ENCODE results near the gene PMEL. TPM values are rescaled to one million over a fixed set of nuclear protein-coding genes. Genes with fewer than 3 reads are reported as not detected.
A peak's percentile ranks its signal among the peaks of the same experiment; 100 is the strongest.

The PMEL gene
- total and polyA plus RNA-seq, 7 donors, result 0.71 to 1.8 (median 1.3) TPM; not detected in 2

DNA sequence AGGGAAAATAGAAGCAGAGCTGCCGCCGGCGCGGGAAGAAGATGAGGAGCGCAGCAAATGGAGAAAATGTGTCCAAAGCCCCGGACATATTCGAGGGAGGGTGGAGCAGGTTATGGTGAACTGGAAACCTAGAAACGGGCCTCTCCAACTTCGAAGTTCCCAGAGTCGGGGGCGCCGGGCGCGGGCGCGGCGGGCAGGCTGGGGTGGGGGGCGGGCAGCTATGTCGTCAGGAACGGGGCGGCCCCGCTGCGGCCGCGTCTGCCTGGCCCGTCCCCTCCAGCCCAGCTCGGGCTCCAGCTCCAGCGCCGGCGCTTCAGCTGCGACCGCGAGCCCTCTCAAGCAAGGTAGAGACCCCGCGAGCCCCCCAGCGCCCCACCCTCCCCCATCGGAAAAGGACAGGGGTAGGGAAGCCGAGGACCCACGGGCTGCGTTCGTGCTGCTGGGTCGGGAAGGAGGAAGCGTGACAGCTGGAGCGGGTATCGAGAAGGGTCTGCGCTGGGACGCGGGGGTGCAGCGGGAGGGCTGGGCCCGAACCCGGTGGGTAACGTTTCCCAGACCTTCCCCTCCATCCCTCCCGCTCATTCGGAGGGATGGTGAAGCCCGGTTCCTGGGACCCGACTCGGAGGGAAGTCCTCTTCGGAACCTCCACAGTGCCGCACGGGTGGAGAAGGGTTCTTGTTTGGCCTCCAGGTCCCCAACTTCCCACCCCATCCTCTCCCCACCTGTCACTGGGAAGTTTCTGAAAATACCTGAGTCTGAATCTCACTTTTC is 33.9 kb downstream of the PMEL start:
- DNase-seq, result peak; percentile 81
- H3K36me3 ChIP-seq, result no peaks in the 10 kb centered on the region
- H3K4me1 ChIP-seq, result peaks cover 0 to 54% (median 40%) of the 10 kb centered on the region in 4 donors
- peak overlapping the region; percentile 85 to 98 (median 86) for H3K27ac ChIP-seq
- no peaks in the 10 kb centered on the region for H3K9me3 ChIP-seq
- intact Hi-C loops (cut with DNase I), result loop anchor here (2.0 kb wide), 1 partner anchor 35 kb away; the partner anchor contains the start of genes CDK2 and PMEL
- TF ChIP-seq POLR2A (IDR thresholded peaks at IDR 0.05), result peak; percentile 16 to 19
- TF ChIP-seq EP300 (IDR thresholded peaks at IDR 0.05), result no peak
- peak in 3 of 4 donors; percentile 13 to 71 (median 55) for TF ChIP-seq POLR2AphosphoS5 (IDR thresholded peaks at IDR 0.05)
- TF ChIP-seq, protein P1, sequence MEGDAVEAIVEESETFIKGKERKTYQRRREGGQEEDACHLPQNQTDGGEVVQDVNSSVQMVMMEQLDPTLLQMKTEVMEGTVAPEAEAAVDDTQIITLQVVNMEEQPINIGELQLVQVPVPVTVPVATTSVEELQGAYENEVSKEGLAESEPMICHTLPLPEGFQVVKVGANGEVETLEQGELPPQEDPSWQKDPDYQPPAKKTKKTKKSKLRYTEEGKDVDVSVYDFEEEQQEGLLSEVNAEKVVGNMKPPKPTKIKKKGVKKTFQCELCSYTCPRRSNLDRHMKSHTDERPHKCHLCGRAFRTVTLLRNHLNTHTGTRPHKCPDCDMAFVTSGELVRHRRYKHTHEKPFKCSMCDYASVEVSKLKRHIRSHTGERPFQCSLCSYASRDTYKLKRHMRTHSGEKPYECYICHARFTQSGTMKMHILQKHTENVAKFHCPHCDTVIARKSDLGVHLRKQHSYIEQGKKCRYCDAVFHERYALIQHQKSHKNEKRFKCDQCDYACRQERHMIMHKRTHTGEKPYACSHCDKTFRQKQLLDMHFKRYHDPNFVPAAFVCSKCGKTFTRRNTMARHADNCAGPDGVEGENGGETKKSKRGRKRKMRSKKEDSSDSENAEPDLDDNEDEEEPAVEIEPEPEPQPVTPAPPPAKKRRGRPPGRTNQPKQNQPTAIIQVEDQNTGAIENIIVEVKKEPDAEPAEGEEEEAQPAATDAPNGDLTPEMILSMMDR (IDR thresholded peaks at IDR 0.05), result no peak
- no peaks in the 10 kb centered on the region for H3K27me3 ChIP-seq
- H3K4me3 ChIP-seq, result peak overlapping the region; percentile 41 to 87 (median 78)
- WGBS, 2 donors, result 1% methylated on average over 60 of the region's 60 CpGs

DNA sequence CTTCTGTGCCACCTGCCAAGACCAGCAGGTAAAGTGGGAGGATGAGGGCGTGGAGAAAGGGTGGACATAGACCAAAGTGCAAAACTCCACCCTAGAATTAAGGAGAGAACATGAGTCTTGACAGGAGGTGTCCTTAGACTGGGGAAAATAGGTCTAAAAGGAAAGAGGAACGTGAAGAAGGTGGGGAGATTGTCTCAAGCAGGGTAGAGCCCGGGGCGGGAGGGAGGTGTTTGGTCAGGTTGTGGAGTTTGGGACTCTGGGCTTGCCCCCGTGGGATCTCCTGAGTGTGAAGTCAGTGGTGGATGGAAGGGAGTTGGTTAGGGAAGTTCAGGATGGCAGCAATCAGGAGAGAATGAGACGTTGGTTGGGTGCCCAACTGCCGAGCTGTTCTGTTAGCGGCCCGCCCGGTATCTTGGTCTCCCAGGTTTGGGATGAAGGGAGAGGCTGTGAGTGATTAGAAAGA is 34.5 kb downstream of the PMEL start:
- DNase-seq, result no peak
- Histone ChIP-seq H3K27ac (peak overlapping the region; percentile 85 to 98 (median 86)), H3K4me3 (peak overlapping the region; percentile 41 to 87 (median 78)), H3K36me3 (no peaks in the 10 kb centered on the region), H3K9me3 (no peaks in the 10 kb centered on the region), H3K27me3 (no peaks in the 10 kb centered on the region), H3K4me1 (peaks cover 0 to 57% (median 41%) of the 10 kb centered on the region in 4 donors)
- intact Hi-C loops (cut with DNase I), result loop anchor here (2.0 kb wide), 1 partner anchor 35 kb away; the partner anchor contains the start of genes CDK2 and PMEL
- TF ChIP-seq EP300 (IDR thresholded peaks at IDR 0.05), result no peak
- TF ChIP-seq, protein P1 (IDR thresholded peaks at IDR 0.05), result no peak
- no peak for TF ChIP-seq POLR2A (IDR thresholded peaks at IDR 0.05)
- no peak for TF ChIP-seq POLR2AphosphoS5 (IDR thresholded peaks at IDR 0.05)
- 1 to 4% methylated on average over 10 of the region's 10 CpGs for WGBS, 2 donors

DNA sequence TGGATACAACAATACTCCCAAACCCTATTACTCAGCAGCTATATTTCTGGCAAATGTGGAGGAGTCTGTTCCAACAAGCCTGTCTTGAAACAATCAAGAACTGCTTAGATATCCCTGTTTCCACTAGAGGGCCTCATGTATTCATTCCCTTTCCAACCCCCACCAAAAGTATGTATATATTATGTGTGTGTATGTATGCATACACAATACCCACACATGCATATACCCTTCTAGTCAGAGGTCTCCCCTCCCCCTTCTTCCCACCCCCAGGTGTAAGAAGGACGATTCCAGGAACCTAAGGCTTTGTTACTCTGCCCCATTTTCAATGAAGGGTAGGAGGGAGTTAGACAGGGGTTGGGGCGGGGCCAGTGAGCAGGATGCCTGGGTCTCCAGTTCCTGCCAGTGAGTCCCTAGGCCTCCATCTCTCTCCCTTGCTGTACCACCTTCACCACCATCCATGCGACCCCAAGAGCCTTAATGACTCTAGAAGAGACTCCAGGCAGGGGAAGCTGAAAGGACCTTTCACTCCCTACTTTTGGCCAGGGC is 35.0 kb downstream of the PMEL start, which contains the start of gene DGKA:
Gene DGKA, plus strand, starts transcription at position 392 of the 546 bp plus-strand sequence. CDS start 5,342 bp downstream, outside the sequence.
- Histone ChIP-seq H3K4me3 (peak within 1 kb of the TSS; percentile 41 to 87 (median 78)), H3K4me1 (peaks cover 0 to 62% (median 46%) of the 10 kb centered on the region in 4 donors), H3K9me3 (no peaks in the 10 kb centered on the region), H3K27ac (peak within 1 kb of the TSS; percentile 85 to 98 (median 91)), H3K27me3 (no peaks in the 10 kb centered on the region), H3K36me3 (no peaks in the 10 kb centered on the region)
- TF ChIP-seq EP300 (IDR thresholded peaks at IDR 0.05) (no peak), POLR2AphosphoS5 (IDR thresholded peaks at IDR 0.05) (peak in 1 of 4 donors; percentile 33), POLR2A (IDR thresholded peaks at IDR 0.05) (no peak)
- TF ChIP-seq, protein P1 (IDR thresholded peaks at IDR 0.05), result peak; percentile 24 to 43 (median 34)
- peak; percentile 68 for DNase-seq
- WGBS, 2 donors, result 22 to 31% methylated on average over 3 of the region's 3 CpGs
- intact Hi-C loops (cut with DNase I), result loop anchor here (2.0 kb wide), 1 partner anchor 36 kb away; the partner anchor contains the start of genes CDK2 and PMEL

DNA sequence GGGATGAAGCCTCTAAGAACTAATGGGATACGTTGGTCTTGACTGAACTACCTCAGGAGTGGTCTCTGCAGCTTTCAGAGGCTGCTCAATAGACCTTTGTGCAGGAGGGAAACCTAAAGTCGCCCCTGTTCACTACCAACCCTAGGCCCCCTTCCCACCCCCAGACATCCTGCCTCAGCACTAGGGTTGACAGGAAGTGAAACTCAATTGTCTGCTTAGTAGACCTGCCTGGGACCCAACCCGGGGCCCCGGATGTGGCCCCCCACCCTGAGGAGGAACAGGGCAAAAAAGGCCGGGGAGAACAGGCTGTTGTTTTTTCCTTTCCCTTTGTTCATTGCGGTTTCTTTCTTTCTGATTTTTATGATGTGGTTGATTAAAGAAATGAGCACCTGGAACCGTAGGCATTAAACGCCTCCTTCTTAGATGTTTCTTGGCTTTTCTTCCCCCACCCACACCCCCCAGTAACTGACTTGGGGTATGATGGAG is 36.5 kb downstream of the PMEL start:
- TF ChIP-seq EP300 (IDR thresholded peaks at IDR 0.05) (no peak), POLR2AphosphoS5 (IDR thresholded peaks at IDR 0.05) (no peak), POLR2A (IDR thresholded peaks at IDR 0.05) (no peak)
- TF ChIP-seq, protein P1 (IDR thresholded peaks at IDR 0.05), result no peak
- no peak for DNase-seq
- intact Hi-C loops (cut with DNase I), result loop anchor here (2.0 to 5.0 kb wide), 2 partner anchors 113 to 187 kb away; partner anchors contain the start of genes GDF11 and SARNP
- H3K27ac ChIP-seq, result peak overlapping the region; percentile 84 to 98 (median 98)
- H3K4me1 ChIP-seq, result peaks cover 0 to 63% (median 47%) of the 10 kb centered on the region in 4 donors
- no peak overlapping the region for H3K4me3 ChIP-seq
- H3K36me3 ChIP-seq, result no peaks in the 10 kb centered on the region
- no peaks in the 10 kb centered on the region for H3K27me3 ChIP-seq
- no peaks in the 10 kb centered on the region for H3K9me3 ChIP-seq
- WGBS, 2 donors, result 23 to 24% methylated on average over 8 of the region's 8 CpGs
